ENCODE data around the gene TTLL9.

TTLL9 gene

GRCh38 chr20:31849306-31849930, 21.0 kb upstream of the TTLL9 start:
- no peak for DNase-seq (ENCODE audit: low read depth)
- no peak overlapping the region for H3K4me3 ChIP-seq (ENCODE audit: low read depth, low read length)
- no peak for TF ChIP-seq CTCF (conservative IDR thresholded peaks at IDR 0.05; ENCODE audit: low read depth, low read length)

GRCh38 chr20:31851240-31851955, 19.0 kb upstream of the TTLL9 start:
- TF ChIP-seq CTCF (conservative IDR thresholded peaks at IDR 0.05; ENCODE audit: low read depth, low read length) = no peak
- H3K4me3 ChIP-seq (ENCODE audit: low read depth, low read length) = no peak overlapping the region
- no peak for DNase-seq (ENCODE audit: low read depth)

GRCh38 chr20:31853481-31853880, 17.0 kb upstream of the TTLL9 start:
- TF ChIP-seq CTCF (conservative IDR thresholded peaks at IDR 0.05; ENCODE audit: low read depth, low read length) = no peak
- H3K4me3 ChIP-seq (ENCODE audit: low read depth, low read length) = no peak overlapping the region
- DNase-seq (ENCODE audit: low read depth) = no peak

- TF ChIP-seq CTCF (conservative IDR thresholded peaks at IDR 0.05; ENCODE audit: low read depth, low read length) = no peak
- DNase-seq (ENCODE audit: low read depth) = no peak
- no peak overlapping the region for H3K4me3 ChIP-seq (ENCODE audit: low read depth, low read length)
Observed at GRCh38 chr20:31856516-31856915, 13.9 kb upstream of the TTLL9 start.

GRCh38 chr20:31857861-31858759, 12.3 kb upstream of the TTLL9 start:
- no peak for TF ChIP-seq CTCF (conservative IDR thresholded peaks at IDR 0.05; ENCODE audit: low read depth, low read length)
- no peak overlapping the region for H3K4me3 ChIP-seq (ENCODE audit: low read depth, low read length)
- DNase-seq (ENCODE audit: low read depth) = no peak

- TF ChIP-seq CTCF (conservative IDR thresholded peaks at IDR 0.05; ENCODE audit: low read depth, low read length) = no peak
- no peak overlapping the region for H3K4me3 ChIP-seq (ENCODE audit: low read depth, low read length)
- no peak for DNase-seq (ENCODE audit: low read depth)
Observed at GRCh38 chr20:31858760-31859083, 11.7 kb upstream of the TTLL9 start.

Measured in choroid plexus epithelial cell (primary cell).